GM19467 (cell line): ENCODE results near the gene RUBCN.

Experiments
- ATAC-seq: cut with Tn5 transposase; IDR thresholded peaks from one replicate; pipeline ENCODE4 v1.9.1; 2021; ENCODE audit warnings: mild to moderate bottlenecking, moderate library complexity; ENCODE audit not compliant: unreplicated experiment

RUBCN gene

DNA sequence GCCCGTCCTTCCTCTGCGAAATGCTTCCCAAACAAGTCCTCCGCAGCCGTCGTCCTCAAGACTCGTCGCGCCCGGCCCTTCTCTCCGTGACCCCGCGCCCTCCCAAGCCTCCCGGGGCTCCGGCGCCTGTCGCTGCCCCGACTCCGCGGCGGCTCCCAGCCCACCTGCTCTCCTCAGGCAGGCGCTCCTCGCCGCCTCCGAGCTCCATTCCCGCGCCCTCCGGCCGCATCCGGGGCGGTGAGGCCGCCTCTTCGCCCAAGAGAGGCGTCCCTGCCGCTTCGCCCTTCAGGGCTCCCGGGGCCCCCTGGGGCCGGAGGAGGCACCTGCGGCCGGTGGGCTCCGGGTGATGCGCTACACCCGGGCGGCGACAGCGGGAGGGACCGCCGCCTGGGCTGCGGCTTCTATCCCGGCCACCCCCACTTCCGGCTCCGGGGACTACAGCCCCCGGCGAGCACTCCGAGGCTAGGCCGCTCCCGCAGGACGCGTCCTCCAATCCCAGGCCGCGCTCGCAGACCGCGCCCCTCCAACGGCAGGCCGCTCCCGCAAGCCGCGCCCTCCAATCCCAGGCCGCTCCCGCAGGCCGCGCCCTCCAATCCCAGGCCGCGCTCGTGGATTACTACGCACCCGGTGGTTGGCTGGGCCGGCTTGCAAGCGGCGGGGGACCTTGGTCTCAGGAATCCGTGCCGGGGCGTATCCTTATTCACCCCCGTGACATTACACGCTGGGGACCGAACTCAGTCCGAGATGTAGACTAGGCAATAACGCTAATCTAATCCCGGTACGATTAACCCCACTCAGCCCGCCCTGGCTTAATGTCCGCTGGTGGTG lies at the start of gene RUBCN:
RUBCN (minus strand) TSS at position 414 of the 828 bp plus-strand sequence; CDS start at position 229, 185 bp downstream.
- ATAC-seq: peak; percentile 84

DNA sequence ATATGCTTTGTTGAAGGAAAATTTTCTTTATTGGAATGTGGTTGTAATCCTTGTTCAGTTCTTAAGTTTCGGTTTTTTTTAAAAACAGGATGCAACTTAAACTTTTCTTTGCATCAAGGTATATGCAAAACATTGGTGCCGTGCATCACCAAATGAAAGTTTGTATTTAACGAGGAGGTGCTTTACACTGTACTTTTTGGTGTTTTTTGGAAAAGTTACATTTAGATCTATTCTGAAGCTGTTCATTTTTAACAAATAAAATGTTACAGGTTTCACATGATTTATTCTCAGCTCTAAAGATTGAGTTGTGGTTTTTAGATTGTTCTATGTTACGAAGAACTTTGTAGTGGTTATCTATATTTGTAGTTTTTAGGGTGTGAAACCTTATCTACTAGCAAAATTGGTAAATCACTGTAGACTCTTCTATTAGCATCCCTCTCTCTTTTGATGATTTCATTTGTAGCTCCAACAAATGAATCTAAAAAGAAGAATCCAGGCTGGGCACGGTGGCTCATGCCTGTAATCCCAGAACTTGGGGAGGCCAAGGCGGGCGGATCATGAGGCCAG lies 47.4 kb upstream of the RUBCN start:
- no peak for ATAC-seq

DNA sequence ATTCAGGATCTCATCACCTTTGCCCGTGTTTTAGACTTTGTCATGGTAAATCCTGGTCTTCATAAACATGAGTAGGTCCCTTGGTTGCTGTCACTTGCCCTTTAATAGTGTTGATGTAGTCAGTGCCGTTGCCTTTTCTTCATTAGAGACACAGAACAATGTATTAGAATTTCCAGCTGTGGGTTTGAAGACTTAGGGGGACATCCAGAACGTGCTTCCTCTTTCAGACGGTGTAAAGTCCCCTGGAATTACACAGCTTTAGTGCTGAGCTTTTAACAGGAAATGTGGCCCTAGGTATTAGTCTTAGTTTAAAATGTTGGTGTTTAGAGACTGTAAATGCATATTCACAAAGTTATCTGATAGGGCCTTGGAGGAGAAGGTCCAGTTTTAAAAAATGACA lies 45.5 kb upstream of the RUBCN start:
- ATAC-seq: no peak

DNA sequence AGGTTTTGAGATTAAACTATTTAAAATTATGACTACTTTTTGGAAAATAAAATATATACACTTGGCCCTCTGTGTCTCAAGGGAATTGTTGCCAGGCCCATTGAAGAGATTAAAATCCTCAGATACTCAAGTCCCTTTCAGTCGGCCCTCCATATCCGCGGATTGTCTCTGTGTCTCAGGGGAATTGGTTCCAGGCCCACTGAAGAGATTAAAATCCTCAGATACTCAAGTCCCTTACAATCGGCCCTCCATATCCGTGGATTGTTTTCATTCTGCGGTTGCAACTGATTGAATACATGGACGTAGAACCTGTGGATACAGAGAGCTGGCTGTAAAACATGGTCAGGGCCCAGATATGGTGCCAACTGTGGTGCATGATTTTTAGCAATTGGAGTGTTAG lies 38.6 kb upstream of the RUBCN start:
- ATAC-seq: no peak

DNA sequence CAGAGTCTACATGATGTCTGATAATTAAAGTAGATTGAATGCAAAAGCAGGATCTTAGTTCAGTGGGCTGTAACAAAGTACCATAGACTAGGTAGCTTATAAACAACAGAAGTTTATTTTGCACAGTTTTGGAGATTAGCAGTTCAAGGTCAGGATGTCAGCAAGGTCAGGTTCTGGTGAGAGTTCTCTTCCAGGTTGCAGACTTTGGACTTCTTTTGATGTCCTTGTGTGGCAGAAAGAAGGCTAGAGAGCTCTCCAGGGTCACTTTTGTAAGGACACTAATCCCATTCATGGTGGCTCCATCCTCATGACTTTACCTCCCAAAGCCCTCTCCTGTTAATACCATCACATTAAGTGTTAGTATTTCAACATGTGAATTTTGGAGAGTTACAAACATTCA lies 25.1 kb upstream of the RUBCN start:
- no peak for ATAC-seq

DNA sequence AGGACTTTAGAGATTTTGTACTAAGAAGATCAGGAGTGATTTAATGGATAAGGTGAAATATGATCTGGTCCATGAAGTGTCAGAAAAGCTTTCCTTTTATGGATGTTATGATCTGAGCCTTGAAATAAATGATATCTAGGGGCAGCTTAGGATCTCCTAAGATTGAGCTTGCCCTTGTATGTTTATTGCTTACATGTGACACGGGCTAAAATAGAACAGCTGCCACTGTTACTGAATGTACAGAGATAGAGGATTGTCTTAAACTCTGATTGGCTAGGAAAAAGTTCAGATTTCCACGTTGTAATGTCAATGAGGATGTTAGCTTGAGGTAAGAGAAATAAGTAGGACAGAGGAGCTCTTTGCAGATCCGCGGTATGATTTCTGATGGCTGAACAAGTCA lies 21.8 kb upstream of the RUBCN start:
- ATAC-seq: no peak

DNA sequence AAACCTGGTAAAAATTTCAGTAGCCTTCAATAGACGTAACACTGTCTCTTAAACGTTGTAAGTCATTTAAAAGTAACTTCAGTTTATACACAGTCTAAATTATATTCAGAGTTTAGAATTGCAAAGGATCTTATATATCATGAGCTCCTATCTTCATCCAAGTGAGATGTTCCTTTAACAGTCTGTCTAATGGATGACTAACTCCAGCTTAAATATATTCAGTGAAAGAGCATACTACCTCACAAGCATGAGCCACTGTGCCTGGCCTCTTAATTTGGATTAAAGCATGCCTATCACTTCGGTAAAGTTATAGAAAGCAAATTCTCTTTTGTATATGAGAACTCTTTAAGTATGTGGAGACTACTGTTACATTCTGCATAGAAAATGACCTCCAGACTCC lies 20.0 kb upstream of the RUBCN start:
- ATAC-seq: no peak

DNA sequence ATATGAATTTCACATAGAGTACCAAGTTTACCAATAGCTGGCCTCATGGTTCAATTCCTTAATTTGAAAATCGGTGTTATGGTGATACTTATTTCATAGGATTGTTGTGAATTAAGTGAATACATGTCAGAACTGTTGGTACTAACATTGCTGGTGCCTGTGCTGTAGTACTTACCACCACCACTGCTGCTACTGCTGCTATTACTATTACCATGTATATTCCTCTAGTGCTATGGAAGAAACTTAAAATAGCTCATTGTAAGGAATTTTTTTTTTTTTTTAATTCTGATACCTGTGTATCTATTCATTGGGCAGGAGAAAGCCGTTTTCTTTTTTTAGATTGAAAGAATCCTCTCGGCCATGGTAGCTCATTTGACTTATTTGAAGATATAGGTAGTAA lies 16.6 kb upstream of the RUBCN start:
- no peak for ATAC-seq

DNA sequence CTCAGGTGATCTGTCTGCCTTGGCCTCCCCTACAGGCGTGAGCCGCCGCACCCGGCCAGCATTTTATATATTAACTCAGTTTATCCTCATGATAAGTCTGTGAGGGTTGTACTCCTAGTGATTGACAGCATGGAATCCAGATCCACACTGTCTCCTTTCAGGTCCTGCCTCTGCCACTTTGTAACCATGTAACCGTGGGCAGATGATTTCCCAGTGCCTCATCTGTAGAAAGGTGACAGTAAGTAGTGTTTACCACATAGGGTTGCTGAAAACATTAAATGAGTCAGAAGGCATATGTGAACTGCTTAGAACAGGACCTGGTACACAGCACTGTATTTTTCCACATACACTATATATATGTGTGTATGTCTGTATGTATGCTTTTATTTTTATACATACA lies 15.4 kb upstream of the RUBCN start:
- no peak for ATAC-seq

DNA sequence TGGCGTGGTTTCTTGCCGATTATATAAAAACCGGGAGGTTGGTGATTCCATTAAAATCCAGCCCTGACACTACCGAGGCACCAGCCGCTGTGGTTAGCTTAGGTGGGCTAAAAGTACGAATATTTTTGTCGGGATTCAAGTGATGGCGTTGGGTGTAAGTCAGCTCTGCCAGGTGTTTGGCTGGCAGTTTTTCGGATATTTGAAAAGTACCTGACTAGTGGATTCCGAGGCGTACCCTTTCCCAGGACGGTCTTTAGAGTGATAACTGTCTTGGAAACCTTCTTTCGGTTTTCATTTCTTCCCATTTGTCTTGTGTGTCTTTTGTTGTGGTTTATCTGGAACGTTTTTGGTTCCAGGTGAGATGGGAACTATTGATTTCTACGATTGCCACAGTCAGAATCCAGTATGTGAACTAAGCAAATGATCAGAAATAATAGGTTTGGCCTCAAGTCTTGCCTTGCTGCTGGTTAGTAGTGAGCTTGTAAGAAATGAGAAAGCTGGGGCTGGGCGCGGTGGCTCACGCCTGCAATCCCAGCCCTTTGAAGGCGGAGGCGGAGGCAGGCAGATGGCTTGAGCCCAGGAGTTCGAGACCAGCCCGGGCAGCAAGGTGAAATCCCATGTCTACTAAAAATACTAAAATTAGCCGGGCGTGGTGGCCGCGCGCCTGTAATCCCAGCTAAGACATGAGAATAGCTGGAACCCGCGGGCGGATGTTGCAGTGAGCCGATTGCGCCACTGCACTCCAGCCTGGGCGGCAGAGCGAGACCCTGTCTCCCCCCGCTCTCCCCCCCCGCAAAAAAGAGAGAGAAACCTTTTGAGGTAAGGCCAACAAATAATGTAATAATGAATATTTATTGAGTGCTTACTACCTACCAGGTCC lies 14.4 kb upstream of the RUBCN start:
- ATAC-seq: no peak

DNA sequence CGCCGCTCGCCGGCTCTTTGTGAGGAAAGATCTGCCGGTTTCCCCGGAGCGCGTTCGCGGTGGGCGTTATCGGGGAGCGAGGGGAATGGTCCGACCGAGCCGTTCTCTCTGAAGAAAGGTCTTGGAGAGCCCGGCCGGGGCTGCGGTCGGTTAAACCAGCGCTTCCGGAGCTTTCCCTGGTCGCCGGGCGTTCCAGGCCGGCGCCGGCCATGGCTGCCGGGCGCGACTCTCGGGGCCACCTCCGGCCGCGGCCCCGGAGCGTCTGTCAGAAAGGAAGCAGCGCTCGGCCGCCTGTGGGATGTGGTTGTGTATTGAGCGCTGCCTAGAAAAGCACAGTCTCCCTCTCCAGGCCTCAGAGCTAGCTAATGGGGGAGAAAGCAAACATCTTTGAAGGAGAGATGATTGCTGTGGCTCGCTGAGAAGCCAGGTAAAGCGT lies 13.7 kb upstream of the RUBCN start:
- peak; percentile 37 for ATAC-seq

DNA sequence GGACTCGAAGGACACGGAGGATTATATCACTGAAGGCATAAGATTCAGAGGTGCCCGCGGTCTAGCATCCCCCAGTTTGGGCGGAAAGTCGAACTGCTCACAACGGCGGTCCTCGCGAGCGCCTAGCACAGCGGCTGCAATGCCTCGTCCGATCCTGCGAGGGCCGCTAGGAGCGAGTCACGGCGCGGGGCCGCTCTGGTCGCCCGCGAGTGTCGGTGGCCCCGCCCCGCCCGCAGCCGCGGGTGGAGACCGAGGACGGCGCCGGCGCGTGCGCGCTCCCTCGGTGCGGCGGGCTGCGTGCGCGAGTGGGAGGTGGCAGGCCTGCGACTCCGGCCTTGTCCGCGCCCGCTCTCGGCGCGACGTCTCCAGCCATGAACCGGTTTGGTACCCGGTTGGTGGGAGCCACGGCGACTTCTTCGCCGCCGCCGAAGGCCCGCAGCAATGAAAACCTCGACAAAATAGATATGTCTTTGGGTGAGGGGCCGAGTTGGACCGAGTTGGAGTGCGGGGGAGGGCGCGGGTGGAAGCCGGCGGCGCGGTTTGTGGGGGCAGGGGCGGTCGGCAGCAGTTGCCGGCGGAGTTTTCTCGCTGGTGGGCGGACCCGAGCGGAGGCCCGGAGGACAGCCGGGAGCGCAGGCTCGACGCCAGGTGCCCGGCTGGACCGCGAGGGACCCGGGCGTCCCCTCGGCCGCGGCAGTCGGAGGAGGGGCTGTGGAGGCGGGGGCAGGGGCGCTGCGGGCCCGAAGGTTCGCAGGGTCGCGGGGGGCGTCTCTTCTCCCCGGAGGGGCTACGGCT lies 13.1 kb upstream of the RUBCN start, which contains the start of gene FYTTD1:
FYTTD1 (plus strand) TSS at position 283 of the 795 bp plus-strand sequence; CDS start at position 372, 89 bp downstream.
- ATAC-seq: peak; percentile 77

DNA sequence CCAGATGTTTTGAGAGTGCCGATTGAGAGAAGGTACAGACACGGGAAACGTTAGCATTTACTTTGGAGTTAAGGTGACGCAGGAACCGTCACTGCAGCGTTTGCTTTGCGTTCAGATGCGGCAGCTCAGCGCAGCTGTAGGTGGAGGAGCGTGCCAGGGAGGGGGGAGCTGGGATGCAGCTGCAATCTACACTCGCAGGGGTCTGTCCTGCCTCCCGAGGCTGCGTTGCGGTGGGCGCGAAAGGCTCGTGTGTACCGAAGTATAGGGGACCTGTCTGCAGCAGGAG lies 12.6 kb upstream of the RUBCN start:
- peak; percentile 27 for ATAC-seq

DNA sequence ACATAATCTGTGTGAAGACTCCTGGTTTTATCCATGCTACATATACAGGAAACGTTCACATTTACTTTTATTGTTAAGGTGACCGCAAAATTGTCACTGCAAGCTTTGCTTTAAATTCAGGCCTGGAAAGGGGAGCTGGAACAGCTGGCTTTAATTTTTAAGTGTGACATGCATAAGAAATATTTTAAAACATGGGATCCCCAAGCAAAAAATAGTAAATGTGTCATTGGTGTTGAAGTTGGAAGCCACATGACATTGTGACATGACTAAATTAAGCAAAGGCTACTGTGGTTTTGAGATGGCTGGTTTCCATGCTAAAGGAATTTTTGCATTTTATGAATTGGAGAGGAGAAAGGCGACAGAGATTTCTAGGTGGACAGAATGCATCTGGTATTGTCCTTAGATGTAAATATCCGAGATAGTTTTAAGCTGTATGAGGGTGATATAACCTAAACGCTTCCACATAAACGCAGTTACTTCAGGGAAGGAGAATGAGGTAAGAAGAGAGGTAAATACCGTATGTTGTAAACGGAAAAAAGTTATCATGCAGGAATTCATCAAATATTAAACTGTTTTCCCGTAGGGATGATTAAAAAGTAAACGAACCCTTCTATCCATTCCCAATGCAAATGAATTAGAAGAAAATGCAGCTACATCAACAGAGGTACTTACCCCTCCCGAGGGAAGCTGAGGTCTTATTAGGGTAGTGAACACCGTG lies 12.1 kb upstream of the RUBCN start:
- ATAC-seq: no peak

DNA sequence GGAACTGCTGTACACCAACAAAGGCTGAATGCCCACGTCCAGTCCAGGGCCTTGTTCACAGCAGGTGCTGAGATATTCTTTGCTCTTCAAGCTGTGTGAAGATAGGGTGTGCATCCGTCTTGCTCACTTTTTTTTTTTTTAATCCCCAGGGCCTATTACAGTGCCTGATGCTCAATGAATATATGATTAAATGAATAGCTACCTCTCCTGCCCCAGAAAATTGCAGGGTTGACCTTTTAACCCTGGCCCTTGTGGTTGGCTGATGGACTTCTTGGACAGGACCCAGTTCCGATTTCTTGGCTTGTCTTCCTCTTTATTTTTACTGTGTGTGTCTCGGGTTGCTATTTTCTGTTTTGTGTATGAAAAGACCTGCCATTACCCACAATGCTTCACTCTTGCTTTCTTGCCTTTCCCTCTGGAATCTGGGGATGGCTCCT lies 10.1 kb upstream of the RUBCN start:
- no peak for ATAC-seq

DNA sequence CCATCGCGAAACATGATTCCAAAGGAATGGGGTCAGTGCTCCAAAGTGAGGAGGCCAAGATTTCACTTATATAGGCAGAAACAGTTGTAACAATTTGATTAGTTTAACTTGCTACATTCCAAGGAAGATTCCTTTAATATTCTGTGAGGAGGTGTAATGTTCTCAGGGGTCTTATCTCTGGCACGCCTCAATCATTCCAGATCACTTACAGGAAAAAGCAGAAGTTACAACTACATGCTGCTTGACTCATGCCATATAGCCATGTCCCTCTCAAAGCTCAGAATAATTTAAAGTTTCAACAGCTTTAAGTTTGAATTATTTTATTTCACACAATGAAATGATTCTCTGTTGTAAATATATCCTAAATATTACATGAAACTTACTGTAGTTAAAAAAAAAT lies 9.5 kb upstream of the RUBCN start:
- no peak for ATAC-seq

DNA sequence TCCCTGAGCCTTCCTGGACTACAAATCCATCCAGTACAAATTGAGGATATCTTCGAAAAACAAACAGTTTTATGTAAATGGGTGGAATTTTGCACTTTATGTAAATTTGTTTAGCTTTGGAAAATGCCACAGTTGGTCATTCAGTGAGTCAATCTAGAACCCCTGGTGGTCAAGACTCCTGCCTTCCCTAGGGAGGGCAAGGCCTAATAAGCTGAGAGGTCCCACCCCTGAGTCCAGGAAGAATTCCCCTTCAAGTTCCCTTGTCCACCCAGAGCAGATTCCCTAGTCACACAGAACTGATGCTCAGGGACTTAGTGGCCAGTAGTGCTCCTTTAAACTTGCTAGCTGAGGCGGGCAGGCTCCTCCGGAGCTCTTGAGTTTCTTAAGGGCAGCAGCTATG lies 6.1 kb upstream of the RUBCN start:
- no peak for ATAC-seq

DNA sequence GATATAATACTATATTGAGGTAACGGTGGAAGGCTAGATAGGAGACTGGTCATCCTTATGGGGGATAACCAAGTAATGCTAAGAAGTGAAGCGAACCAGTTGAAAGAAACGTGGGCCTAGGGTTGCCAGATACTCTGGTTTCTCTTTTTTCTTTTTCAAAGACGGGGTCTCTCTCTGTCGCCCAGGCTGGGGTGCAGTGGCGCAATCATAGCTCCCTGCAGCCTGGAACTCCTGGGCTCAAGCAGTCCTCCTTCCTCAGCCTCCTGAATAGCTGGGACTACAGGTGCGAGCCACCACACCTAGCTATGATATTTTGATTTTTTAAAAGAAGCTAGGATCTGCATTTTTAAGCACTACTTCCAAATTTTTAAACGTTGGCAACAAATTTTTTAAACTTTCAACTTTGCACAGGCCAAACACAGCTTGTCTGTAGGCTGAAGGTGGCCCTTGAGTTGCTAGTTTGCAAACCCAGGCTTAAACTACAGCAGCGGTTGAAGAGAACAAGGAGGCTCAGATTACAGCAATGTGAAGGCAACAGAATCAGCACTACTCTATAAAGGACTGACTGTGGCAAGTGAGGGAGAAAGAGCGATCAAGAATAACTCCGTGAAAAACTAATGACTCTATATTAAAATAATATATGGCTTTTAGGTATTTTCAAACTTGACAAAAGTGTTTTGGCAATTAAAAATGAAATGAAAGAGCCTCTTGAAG lies 1.2 kb upstream of the RUBCN start:
- no peak for ATAC-seq

DNA sequence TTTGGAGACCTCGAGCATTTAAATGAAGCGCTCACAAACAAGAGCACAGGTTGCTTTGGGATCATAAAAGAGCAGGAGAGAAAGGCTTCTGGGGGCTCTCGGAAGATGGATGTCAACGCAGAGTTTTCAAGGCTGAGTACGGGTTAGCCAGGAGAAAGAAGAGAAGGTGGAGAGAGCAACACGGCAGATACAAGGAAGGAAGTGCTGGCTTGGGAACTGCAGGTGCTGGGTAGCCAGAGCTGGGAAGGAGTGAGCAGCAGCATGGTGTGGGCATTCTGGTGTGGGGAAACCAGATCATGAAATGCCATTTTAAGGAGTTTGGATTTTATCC lies 580 bp upstream of the RUBCN start:
- no peak for ATAC-seq

DNA sequence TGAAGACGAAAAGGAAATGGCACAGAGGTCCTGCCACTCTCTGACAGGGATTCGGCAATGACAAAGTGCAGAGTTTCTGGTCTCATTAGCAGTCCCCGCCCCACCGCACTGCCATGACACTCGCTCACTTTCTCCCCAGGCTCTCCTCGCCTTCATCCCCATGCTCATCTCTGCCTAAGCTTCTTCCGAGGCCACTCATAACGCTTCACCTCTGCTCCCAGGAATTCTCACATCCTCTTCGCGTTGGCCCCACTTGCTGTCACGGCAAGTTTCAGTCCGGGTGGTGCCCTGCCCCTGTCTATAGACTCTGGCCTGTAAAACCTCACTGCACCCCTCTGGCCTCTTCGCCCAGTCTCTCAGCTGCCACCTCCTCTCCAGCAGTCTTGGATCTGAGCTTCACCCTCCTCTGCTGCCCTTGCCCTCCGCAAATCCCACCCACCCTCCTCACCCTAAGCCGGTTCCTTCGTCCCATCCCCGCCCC lies 654 bp downstream of the RUBCN start:
- no peak for ATAC-seq
